Activated naive CD8-positive, alpha-beta T cell treated with anti-CD3 and anti-CD28 coated beads, Interleukin-2, amount 10 ng/mL, durations not matched to agents 7 days and 5 days (primary cell): ENCODE measurements around the gene TMEM150B. TPM values are rescaled to one million over a fixed set of nuclear protein-coding genes. Genes with fewer than 3 reads are reported as not detected.

Experiments used
- ATAC-seq: fragments of 150-1000 bp; cut with Tn5 transposase; one replicate; pipeline ENCODE4 v1.10.0; 2021; ENCODE audit warnings: low read depth, moderate library complexity
- POLR2A ChIA-PET: fragments of 350-600 bp; sonication (Branson Sonifier 250); formaldehyde crosslinking; loops from one replicate; lab custom pipeline; 2021; ENCODE audit warnings: antibody characterized with exemption; lab: Charles Lee
- DNase-seq: peaks from one replicate; pipeline ENCODE4 v3.0.0; 2021
- H3K27ac Mint-ChIP-seq: one replicate; pipeline ENCODE4 v1.8.0; 2022; ENCODE audit warnings: mild to moderate bottlenecking, mixed read lengths
- H3K27me3 Mint-ChIP-seq: one replicate; pipeline ENCODE4 v1.8.0; 2022; ENCODE audit warnings: mild to moderate bottlenecking, moderate library complexity, mixed read lengths
- H3K36me3 Mint-ChIP-seq: one replicate; pipeline ENCODE4 v1.8.0; 2021; ENCODE audit warnings: mild to moderate bottlenecking, mixed read lengths
- H3K4me1 Mint-ChIP-seq: one replicate; pipeline ENCODE4 v1.8.0; 2021; ENCODE audit warnings: mixed read lengths
- H3K4me3 Mint-ChIP-seq: one replicate; pipeline ENCODE4 v1.8.0; 2022; ENCODE audit warnings: mild to moderate bottlenecking, moderate library complexity, mixed read lengths
- H3K9me3 Mint-ChIP-seq: one replicate; pipeline ENCODE4 v1.8.0; 2021; ENCODE audit warnings: mixed read lengths
- total RNA-seq, 2 experiments: library from RNA; stranded (reverse); gene quantifications; one replicate each; pipeline ENCODE4 v1.2.3, GENCODE V29; 2021

TMEM150B gene
- 1 to 10 TPM in 1 of 2 experiments, under 1 TPM in 1; 0.51 to 1.1 TPM for total RNA-seq

GRCh38 chr19:55325172-55325571 is at the start of gene TMEM150B:
TSS of gene TMEM150B (minus strand) at chr19:55325341. CDS start at chr19:55321036, 4,305 bp downstream.
- Mint-ChIP-seq H3K4me3 (no peak within 1 kb of the TSS), H3K27me3 (peaks cover 19% of the 10 kb centered on the region), H3K27ac (no peak within 1 kb of the TSS), H3K4me1 (peaks cover 9% of the 10 kb centered on the region), H3K36me3 (no peaks in the 10 kb centered on the region), H3K9me3 (no peaks in the 10 kb centered on the region)
- POLR2A ChIA-PET, result interaction anchor here (1.0 to 1.6 kb wide), 2 partner anchors 14 to 23 kb away, joined by 3 to 8 read pairs; partner anchors contain the start of gene KMT5C
- DNase-seq, result no peak
- ATAC-seq, result peak; percentile 53

GRCh38 chr19:55373993-55374757 is 49.0 kb upstream of the TMEM150B start:
- no peak for ATAC-seq
- H3K36me3 Mint-ChIP-seq, result peaks cover 2% of the 10 kb centered on the region
- no peak for DNase-seq
- H3K4me3 Mint-ChIP-seq, result no peak overlapping the region
- H3K9me3 Mint-ChIP-seq, result no peaks in the 10 kb centered on the region
- peaks cover 5% of the 10 kb centered on the region for H3K4me1 Mint-ChIP-seq
- H3K27me3 Mint-ChIP-seq, result peaks cover 35% of the 10 kb centered on the region
- no peak overlapping the region for H3K27ac Mint-ChIP-seq
- POLR2A ChIA-PET, result interaction anchor here (1.4 kb wide), 1 partner anchor 10 kb away, joined by 3 read pairs; the partner anchor contains the start of gene TMEM238

GRCh38 chr19:55373306-55373992 is 48.3 kb upstream of the TMEM150B start:
- POLR2A ChIA-PET, result interaction anchor here (0.6 to 1.4 kb wide), 2 partner anchors 11 to 43 kb away, joined by 3 read pairs; partner anchors contain the start of gene TMEM238
- no peak overlapping the region for H3K4me3 Mint-ChIP-seq

GRCh38 chr19:55372316-55373081 is 47.4 kb upstream of the TMEM150B start:
- no peak overlapping the region for H3K4me3 Mint-ChIP-seq
- H3K36me3 Mint-ChIP-seq, result peaks cover 2% of the 10 kb centered on the region
- peaks cover 5% of the 10 kb centered on the region for H3K4me1 Mint-ChIP-seq
- H3K27ac Mint-ChIP-seq, result no peak overlapping the region
- peaks cover 40% of the 10 kb centered on the region for H3K27me3 Mint-ChIP-seq
- DNase-seq (no peak), ATAC-seq (peak; percentile 17)
- H3K9me3 Mint-ChIP-seq, result no peaks in the 10 kb centered on the region
- POLR2A ChIA-PET, result interaction anchor here (0.6 kb wide), 1 partner anchor 42 kb away, joined by 3 read pairs; no protein-coding TSS in a partner anchor

More at GRCh38 chr19:55373306-55373992, 48.3 kb upstream of the TMEM150B start:
- ATAC-seq (no peak), DNase-seq (no peak)
- Mint-ChIP-seq H3K36me3 (peaks cover 2% of the 10 kb centered on the region), H3K27me3 (peaks cover 39% of the 10 kb centered on the region), H3K4me1 (peaks cover 5% of the 10 kb centered on the region), H3K9me3 (no peaks in the 10 kb centered on the region), H3K27ac (no peak overlapping the region)

- ATAC-seq (peak; percentile 4), DNase-seq (no peak)
- POLR2A ChIA-PET, result interaction anchor here (2.3 kb wide), 1 partner anchor 13 kb away, joined by 10 read pairs; the partner anchor contains the start of gene TMEM238
- H3K9me3 Mint-ChIP-seq, result no peaks in the 10 kb centered on the region
- no peak within 1 kb of the TSS for H3K27ac Mint-ChIP-seq
- peaks cover 5% of the 10 kb centered on the region for H3K4me1 Mint-ChIP-seq
- peaks cover 37% of the 10 kb centered on the region for H3K27me3 Mint-ChIP-seq
- peak within 1 kb of the TSS; percentile 61 for H3K4me3 Mint-ChIP-seq
- H3K36me3 Mint-ChIP-seq, result peaks cover 2% of the 10 kb centered on the region
Observed at GRCh38 chr19:55370305-55370988, 45.3 kb upstream of the TMEM150B start, which contains the start of gene IL11. TSS of gene IL11 (minus strand) at chr19:55370463. CDS start at chr19:55370310, 153 bp downstream.

GRCh38 chr19:55369653-55370304 is 44.6 kb upstream of the TMEM150B start:
- Mint-ChIP-seq H3K27ac (no peak overlapping the region), H3K27me3 (peaks cover 37% of the 10 kb centered on the region), H3K9me3 (no peaks in the 10 kb centered on the region), H3K4me3 (peak overlapping the region; percentile 61), H3K4me1 (peaks cover 5% of the 10 kb centered on the region), H3K36me3 (peaks cover 2% of the 10 kb centered on the region)
- ATAC-seq (peak; percentile 27), DNase-seq (no peak)
- POLR2A ChIA-PET, result interaction anchor here (2.3 kb wide), 1 partner anchor 14 kb away, joined by 10 read pairs; the partner anchor contains the start of gene TMEM238

GRCh38 chr19:55368701-55369563 is 43.8 kb upstream of the TMEM150B start:
- Mint-ChIP-seq H3K36me3 (peaks cover 2% of the 10 kb centered on the region), H3K27me3 (peaks cover 37% of the 10 kb centered on the region), H3K9me3 (no peaks in the 10 kb centered on the region), H3K4me3 (no peak overlapping the region), H3K4me1 (peaks cover 5% of the 10 kb centered on the region), H3K27ac (no peak overlapping the region)
- DNase-seq, result no peak
- POLR2A ChIA-PET, result interaction anchor here (2.3 kb wide), 1 partner anchor 15 kb away, joined by 10 read pairs; the partner anchor contains the start of gene TMEM238
- ATAC-seq, result peak; percentile 37

- peaks cover 32% of the 10 kb centered on the region for H3K27me3 Mint-ChIP-seq
- no peak overlapping the region for H3K27ac Mint-ChIP-seq
- POLR2A ChIA-PET, result interaction anchor here (2.3 kb wide), 1 partner anchor 16 kb away, joined by 10 read pairs; the partner anchor contains the start of gene TMEM238
- no peak for DNase-seq
- no peak overlapping the region for H3K4me3 Mint-ChIP-seq
- H3K4me1 Mint-ChIP-seq, result peaks cover 2% of the 10 kb centered on the region
- no peaks in the 10 kb centered on the region for H3K9me3 Mint-ChIP-seq
- no peak for ATAC-seq
- peaks cover 2% of the 10 kb centered on the region for H3K36me3 Mint-ChIP-seq
Observed at GRCh38 chr19:55368106-55368505, 43.0 kb upstream of the TMEM150B start.

GRCh38 chr19:55366790-55367189 is 41.6 kb upstream of the TMEM150B start:
- Mint-ChIP-seq H3K27me3 (peaks cover 28% of the 10 kb centered on the region), H3K27ac (no peak overlapping the region), H3K36me3 (peaks cover 2% of the 10 kb centered on the region), H3K4me3 (no peak overlapping the region), H3K4me1 (peaks cover 2% of the 10 kb centered on the region), H3K9me3 (no peaks in the 10 kb centered on the region)
- no peak for ATAC-seq
- no peak for DNase-seq
- POLR2A ChIA-PET, result no interaction called here

- Mint-ChIP-seq H3K4me3 (no peak overlapping the region), H3K4me1 (peaks cover 2% of the 10 kb centered on the region), H3K9me3 (no peaks in the 10 kb centered on the region), H3K27ac (no peak overlapping the region), H3K27me3 (peaks cover 20% of the 10 kb centered on the region), H3K36me3 (peaks cover 2% of the 10 kb centered on the region)
- DNase-seq, result no peak
- POLR2A ChIA-PET, result no interaction called here
- no peak for ATAC-seq
Observed at GRCh38 chr19:55365964-55366363, 40.8 kb upstream of the TMEM150B start.

GRCh38 chr19:55365245-55365644 is 40.1 kb upstream of the TMEM150B start:
- Mint-ChIP-seq H3K9me3 (no peaks in the 10 kb centered on the region), H3K27ac (no peak overlapping the region), H3K27me3 (peaks cover 13% of the 10 kb centered on the region), H3K36me3 (no peaks in the 10 kb centered on the region), H3K4me1 (peaks cover 2% of the 10 kb centered on the region), H3K4me3 (no peak overlapping the region)
- DNase-seq (no peak), ATAC-seq (no peak)
- POLR2A ChIA-PET, result no interaction called here
